ENCODE measurements around the gene TTC21A.

DNA sequence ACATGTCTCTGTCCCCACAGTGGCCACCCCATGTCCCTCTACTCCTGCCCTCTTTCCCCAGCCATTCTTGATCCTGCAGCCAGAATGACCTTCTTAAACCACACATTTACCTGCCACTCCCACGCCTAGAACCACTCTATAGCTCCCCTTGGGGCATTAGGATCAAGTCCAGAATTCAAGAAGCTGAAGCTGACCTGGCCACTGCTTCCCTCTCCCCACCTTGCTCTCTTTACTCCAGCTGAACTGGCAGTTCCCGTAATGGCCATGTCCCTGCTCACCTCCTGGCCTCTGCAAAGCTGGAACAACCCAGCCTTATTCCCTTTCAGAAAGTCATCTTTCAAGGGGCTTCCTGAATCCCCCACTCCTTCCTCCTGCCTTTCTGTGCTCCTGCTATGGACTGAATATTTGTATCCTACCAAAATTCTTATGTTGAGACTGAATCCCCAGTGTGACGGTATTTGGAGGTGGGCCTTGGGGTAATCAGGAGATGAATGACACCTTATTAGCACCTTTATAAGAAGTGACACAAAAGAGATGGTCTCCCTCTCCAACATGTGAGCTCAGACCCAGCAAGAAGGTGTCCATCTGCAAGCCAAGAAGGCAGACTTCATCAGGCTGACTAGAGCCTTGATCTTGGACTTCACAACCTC is 42.1 kb downstream of the TTC21A start:
- TF ChIP-seq, protein P1, sequence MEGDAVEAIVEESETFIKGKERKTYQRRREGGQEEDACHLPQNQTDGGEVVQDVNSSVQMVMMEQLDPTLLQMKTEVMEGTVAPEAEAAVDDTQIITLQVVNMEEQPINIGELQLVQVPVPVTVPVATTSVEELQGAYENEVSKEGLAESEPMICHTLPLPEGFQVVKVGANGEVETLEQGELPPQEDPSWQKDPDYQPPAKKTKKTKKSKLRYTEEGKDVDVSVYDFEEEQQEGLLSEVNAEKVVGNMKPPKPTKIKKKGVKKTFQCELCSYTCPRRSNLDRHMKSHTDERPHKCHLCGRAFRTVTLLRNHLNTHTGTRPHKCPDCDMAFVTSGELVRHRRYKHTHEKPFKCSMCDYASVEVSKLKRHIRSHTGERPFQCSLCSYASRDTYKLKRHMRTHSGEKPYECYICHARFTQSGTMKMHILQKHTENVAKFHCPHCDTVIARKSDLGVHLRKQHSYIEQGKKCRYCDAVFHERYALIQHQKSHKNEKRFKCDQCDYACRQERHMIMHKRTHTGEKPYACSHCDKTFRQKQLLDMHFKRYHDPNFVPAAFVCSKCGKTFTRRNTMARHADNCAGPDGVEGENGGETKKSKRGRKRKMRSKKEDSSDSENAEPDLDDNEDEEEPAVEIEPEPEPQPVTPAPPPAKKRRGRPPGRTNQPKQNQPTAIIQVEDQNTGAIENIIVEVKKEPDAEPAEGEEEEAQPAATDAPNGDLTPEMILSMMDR (IDR thresholded peaks at IDR 0.05 in 4 of 5, conservative IDR thresholded peaks at IDR 0.05 in 1 of 5) = no peak
- no peak for TF ChIP-seq POLR2A (IDR thresholded peaks at IDR 0.05)
